ENCODE measurements around the gene SMS. TPM values are rescaled to one million over a fixed set of nuclear protein-coding genes. Genes with fewer than 3 reads are reported as not detected.

SMS gene
- total RNA-seq, 1 experiment from 2014 or later = 172 TPM

DNA sequence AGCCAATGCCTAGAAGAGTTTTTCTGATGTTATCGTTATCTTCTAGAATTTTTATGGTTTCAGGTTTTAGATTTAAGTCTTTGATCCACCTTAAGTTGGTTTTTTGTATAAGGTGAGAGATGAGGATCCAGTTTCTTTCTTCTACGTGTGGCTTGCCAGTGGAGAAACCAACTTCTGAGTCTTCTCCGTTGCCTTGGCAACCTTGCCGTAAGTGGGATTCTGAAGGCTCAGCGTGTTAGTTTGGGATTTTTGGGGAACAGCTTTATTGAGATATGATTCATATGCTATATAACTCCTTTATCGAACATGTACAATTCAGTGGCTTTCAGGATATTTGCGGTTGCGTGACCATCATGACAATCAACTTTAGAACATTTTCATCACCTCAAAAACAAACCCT is 17.7 kb downstream of the SMS start:
- H3K27ac ChIP-seq (ENCODE audit: low read length) = no peak overlapping the region
- ATAC-seq (no peak), DNase-seq (ENCODE audit: low read depth, low spot score) (no peak)
- H3K4me3 ChIP-seq (ENCODE audit: low read depth in 2 of 2, low read length in 2 of 2) = no peak overlapping the region
- in situ Hi-C loops (cut with HindIII; ENCODE audit: low pct_unique_long_range_greater_than_20kb, low sequenced_read_pairs) (no loop called here), intact Hi-C loops (cut with micrococcal nuclease; ENCODE audit: unreplicated experiment) (no loop called here)
- no peaks in the 10 kb centered on the region for H3K27me3 ChIP-seq (ENCODE audit: control insufficient read depth, insufficient read depth, low read length)
- H3K4me1 ChIP-seq (ENCODE audit: control insufficient read depth, insufficient read depth, low read length) = peaks cover 49% of the 10 kb centered on the region
- no peaks in the 10 kb centered on the region for H3K9me3 ChIP-seq (ENCODE audit: control insufficient read depth, insufficient read depth, low read depth, low read length)
- POLR2A ChIA-PET = no interaction called here
- H3K36me3 ChIP-seq (ENCODE audit: control insufficient read depth, insufficient read depth, low read length) = no peaks in the 10 kb centered on the region; the same call in 1 of the 2 replicates
- no peak for TF ChIP-seq POLR2AphosphoS5 (IDR thresholded peaks at IDR 0.05; ENCODE audit: low read depth, low read length)
- no peak for TF ChIP-seq TCF7L2 (IDR thresholded peaks at IDR 0.05; ENCODE audit: low read depth, low read length)
- TF ChIP-seq, protein P1, sequence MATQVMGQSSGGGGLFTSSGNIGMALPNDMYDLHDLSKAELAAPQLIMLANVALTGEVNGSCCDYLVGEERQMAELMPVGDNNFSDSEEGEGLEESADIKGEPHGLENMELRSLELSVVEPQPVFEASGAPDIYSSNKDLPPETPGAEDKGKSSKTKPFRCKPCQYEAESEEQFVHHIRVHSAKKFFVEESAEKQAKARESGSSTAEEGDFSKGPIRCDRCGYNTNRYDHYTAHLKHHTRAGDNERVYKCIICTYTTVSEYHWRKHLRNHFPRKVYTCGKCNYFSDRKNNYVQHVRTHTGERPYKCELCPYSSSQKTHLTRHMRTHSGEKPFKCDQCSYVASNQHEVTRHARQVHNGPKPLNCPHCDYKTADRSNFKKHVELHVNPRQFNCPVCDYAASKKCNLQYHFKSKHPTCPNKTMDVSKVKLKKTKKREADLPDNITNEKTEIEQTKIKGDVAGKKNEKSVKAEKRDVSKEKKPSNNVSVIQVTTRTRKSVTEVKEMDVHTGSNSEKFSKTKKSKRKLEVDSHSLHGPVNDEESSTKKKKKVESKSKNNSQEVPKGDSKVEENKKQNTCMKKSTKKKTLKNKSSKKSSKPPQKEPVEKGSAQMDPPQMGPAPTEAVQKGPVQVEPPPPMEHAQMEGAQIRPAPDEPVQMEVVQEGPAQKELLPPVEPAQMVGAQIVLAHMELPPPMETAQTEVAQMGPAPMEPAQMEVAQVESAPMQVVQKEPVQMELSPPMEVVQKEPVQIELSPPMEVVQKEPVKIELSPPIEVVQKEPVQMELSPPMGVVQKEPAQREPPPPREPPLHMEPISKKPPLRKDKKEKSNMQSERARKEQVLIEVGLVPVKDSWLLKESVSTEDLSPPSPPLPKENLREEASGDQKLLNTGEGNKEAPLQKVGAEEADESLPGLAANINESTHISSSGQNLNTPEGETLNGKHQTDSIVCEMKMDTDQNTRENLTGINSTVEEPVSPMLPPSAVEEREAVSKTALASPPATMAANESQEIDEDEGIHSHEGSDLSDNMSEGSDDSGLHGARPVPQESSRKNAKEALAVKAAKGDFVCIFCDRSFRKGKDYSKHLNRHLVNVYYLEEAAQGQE (IDR thresholded peaks at IDR 0.05; ENCODE audit: insufficient read depth in 1 of 2, low read depth in 2 of 2, low read length in 1 of 2) = no peak
- no peak for TF ChIP-seq SIN3A (IDR thresholded peaks at IDR 0.05; ENCODE audit: borderline replicate concordance, insufficient read depth, low read depth, low read length)
- no peak for TF ChIP-seq CTCF (IDR thresholded peaks at IDR 0.05)
- CTCF ChIA-PET = no interaction called here
- no TSS peak for BruUV-seq (replicated peaks)

DNA sequence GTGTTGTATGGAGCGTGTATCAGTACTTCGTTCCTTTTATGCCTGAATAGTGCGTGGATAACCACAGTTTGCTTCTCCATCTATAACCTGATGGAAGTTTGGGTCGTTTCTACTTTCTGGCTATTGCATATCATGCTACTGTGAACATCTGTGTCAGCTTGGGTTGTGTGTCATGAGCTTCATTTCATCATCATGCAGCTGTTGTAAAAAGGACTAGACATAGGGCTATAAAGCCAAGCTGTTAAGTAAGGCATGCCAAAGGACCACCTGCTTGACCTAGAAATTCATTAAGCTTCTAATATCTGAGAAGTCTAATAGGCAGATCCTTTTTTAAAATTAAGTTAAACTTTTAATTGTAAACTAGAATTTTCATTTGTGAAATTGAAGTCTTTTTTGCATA is 18.4 kb downstream of the SMS start:
- ChIA-PET CTCF (interaction anchor here (0.6 kb wide), 1 partner anchor 128 kb away, joined by 3 read pairs; no protein-coding TSS in a partner anchor), POLR2A (no interaction called here)
- in situ Hi-C loops (cut with HindIII; ENCODE audit: low pct_unique_long_range_greater_than_20kb, low sequenced_read_pairs) (no loop called here), intact Hi-C loops (cut with micrococcal nuclease; ENCODE audit: unreplicated experiment) (no loop called here)
- ATAC-seq = no peak
- no peak overlapping the region for H3K4me3 ChIP-seq (ENCODE audit: low read depth in 2 of 2, low read length in 2 of 2)
- H3K9me3 ChIP-seq (ENCODE audit: control insufficient read depth, insufficient read depth, low read depth, low read length) = no peaks in the 10 kb centered on the region
- no peaks in the 10 kb centered on the region; the same call in 1 of the 2 replicates for H3K36me3 ChIP-seq (ENCODE audit: control insufficient read depth, insufficient read depth, low read length)
- H3K4me1 ChIP-seq (ENCODE audit: control insufficient read depth, insufficient read depth, low read length) = peaks cover 54% of the 10 kb centered on the region
- DNase-seq (ENCODE audit: low read depth, low spot score) = no peak
- no TSS peak for BruUV-seq (replicated peaks)
- no peak overlapping the region for H3K27ac ChIP-seq (ENCODE audit: low read length)
- no peaks in the 10 kb centered on the region for H3K27me3 ChIP-seq (ENCODE audit: control insufficient read depth, insufficient read depth, low read length)
- TF ChIP-seq, protein P1 (IDR thresholded peaks at IDR 0.05; ENCODE audit: insufficient read depth in 1 of 2, low read depth in 2 of 2, low read length in 1 of 2) = no peak
- no peak for TF ChIP-seq CTCF (IDR thresholded peaks at IDR 0.05)
